HG02840 (cell line): ENCODE results near the gene EIF6.

Experiments
- ATAC-seq: cut with Tn5 transposase; IDR thresholded peaks from one replicate; pipeline ENCODE4 v1.9.1; 2021; ENCODE audit warnings: mild to moderate bottlenecking, moderate library complexity, moderate number of reproducible peaks; ENCODE audit not compliant: unreplicated experiment, low FRiP score

Gene EIF6

GRCh38 chr20:35314816-35315631 is 30.5 kb upstream of the EIF6 start:
- ATAC-seq, result no peak

- no peak for ATAC-seq
Observed at GRCh38 chr20:35312318-35312717, 27.7 kb upstream of the EIF6 start.

DNA sequence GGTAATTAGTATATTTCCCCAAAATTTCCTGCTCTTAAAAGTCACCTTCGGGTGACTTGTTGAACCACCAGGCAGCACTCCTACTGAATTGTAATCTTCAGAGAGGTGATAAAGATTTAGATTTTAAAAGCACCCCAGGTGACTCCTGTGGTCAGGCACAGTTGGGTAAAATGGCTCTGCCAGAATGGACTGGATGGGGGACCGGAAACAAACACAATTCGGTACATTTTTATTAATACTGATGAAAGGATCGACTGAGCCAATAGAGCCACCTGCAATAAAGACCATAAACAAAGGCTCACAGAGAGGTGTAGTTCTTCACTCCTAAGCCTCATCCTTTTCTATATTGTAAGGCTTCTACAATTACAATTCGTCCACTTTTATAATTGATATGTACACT is 27.2 kb upstream of the EIF6 start:
- ATAC-seq, result no peak

DNA sequence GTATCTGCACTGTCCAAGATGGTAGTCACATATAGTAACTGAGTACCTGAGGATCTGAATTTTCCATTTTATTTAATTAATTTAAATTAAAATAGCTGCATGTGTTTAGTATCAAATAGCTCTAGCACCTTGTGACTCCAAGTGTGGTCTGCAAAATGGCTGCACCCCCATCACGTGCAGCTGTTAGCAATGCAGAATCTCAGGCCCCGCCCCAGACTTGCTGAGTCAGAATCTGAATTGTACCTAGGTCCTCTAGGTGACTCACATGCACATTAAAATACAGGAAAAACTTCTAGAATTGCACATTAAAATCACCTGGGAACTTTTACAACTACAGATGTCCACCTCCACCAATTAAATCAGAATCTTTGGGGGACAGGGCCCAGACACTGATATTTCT is 26.8 kb upstream of the EIF6 start:
- no peak for ATAC-seq

DNA sequence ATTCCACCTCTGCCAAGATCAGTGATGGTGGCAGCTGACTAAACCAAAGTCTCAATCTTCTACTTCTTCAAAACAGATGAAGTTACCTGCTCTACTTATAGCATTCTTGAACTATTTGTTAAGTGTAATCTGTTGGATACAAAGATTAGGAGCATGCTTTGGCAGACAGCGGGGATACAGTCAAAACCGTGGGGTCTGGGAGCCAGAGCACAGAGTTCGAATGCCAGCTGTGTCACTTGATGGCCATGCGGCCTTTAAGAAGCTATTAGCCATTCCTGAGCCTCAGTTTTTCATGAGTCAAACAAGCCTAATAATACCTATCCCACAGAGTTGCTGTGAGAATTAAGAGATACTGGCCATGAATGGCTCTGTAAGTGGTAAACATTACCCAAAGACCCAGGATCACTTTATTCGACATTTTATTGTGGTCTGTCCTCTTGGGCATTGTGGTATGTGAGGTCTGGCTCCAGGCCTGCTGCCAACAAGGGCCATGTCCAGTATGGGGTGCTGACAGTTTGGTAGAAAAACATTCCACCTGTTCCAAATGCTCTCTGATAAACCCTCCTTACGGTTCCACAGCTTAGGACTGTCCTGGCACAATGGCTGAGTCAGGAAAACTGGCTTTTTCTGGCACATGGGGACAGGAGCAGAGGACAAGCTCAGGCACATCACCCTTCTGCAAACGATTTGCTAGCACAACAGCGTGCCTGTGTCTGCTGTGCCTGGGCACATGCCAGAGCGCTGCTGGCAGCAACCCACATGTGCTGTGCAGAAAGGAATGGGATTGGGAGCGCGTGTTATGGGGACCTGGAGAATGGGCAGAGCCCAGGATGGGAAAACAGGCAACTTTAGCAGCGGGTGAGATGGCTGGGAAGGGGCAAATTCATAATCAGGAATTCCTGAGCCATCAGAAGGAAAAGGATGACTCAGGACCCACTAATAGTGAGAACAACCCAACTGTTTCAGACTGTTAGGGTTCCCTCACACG is 23.4 kb upstream of the EIF6 start:
- no peak for ATAC-seq

GRCh38 chr20:35306931-35307517 is 22.5 kb upstream of the EIF6 start:
- ATAC-seq, result no peak

GRCh38 chr20:35305682-35306556 is 21.3 kb upstream of the EIF6 start:
- no peak for ATAC-seq

DNA sequence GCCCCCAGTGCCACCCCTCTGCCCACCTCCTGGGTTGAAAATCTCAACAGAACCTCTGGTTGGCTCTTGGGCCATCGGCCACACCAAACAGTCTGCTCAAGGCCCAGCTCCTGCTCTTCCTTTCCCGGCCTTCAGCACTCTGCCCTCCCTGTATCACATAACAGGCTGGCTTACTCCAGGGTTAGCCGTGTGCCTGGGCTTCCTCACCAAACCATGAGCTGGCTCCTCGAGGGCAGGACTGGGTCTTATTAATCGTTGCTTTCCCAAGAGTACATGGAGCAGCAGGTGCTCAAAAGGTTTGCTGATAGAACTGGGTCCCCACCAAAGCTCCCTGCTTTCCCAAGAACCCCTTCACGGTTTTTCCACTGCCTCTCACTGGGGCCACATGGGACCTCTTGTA is 20.4 kb upstream of the EIF6 start:
- no peak for ATAC-seq

DNA sequence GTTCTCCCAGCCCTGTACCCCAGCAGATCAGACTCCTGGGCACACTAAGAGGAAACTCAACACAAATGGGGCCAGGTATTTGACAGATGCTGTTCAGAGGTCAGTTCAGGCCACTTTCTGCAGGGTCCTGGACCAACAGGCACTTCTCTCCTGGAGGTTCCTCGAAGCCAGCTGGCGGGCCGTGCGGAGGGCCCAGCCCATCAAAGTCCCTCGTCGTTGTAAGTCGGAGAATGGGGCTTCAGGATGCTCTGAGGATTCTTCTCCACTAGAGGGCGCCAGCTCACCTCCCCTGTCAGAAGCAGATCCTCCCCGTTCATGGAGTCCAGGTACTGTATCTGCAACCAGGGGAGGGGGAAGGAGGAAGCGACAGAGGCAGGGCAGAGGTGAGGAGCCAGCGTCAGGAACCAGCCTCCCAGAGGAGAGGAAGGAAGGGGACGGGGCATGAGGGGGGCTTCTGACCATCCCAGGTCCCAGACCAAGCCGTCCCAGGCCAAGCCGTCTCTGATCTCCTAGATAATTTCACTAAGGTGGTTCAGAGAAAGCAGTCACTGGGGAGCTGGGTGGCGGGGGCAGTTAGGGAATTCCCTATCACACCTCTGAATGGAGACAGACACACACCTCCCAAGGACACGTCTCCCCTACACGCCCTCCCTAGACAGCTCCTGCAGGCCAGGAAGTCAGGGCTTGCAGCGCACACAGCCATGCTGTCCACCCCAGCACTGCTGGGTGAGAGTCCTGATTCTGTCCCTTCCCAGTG is 19.3 kb upstream of the EIF6 start:
- no peak for ATAC-seq

DNA sequence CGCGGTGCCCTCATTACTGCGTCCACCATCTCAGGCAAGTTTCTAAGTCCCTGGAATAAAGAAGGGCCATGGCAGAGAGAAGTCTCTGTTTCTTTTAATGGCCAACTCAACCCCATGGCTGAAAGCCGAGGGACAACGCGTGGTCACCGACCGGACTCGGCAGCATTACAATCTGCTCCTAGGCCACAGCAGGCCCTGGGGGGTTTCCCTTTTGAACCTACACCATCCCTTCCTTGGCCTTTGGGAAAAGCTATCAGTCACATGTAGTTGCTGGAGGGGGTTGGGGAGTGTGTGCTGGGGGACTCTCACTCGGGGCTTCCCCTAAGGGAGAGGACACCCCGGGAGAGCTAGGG is 18.8 kb upstream of the EIF6 start:
- no peak for ATAC-seq

DNA sequence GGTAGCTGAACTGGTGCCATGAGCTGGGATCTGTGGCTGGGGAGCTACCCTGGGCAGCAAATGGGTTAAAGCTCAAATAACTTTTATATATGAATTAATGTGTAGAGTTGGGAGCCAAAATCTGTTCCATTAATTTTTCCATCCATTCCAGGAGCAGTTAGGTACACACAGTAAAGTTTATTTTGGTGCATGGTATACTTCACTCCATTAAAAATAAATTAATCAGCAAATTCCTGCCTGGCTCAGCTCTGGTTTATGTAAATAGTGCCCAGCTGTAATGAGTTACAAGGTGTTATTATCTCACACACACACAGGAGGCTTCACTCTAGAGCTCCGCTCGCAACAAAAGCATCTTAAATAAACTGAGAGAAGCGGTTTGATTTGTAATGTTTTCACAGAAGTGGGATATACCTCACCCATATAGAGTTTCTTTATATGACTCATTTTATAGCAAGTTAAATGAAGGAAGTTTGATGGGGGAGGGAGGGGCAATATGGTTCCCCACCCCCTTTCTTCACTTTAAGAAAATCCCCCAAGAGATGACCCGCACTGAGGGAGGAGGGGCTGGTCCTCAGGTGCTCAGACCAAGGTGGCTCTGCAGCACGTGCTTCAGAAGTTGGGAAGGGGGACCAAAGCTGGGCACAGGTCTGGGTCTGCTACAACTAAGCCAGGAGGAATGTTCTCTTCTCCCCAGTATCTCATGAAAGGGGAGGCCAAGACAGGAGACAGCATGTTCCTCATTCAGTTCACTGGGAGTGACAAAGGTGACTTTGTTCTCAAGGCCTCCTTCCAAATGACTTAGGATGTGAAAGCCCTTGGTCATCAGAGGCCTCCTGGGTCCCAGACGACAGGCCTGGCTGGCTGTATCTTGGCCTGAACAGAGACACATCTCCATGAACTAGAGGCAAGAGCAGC is 18.1 kb upstream of the EIF6 start:
- ATAC-seq, result no peak

DNA sequence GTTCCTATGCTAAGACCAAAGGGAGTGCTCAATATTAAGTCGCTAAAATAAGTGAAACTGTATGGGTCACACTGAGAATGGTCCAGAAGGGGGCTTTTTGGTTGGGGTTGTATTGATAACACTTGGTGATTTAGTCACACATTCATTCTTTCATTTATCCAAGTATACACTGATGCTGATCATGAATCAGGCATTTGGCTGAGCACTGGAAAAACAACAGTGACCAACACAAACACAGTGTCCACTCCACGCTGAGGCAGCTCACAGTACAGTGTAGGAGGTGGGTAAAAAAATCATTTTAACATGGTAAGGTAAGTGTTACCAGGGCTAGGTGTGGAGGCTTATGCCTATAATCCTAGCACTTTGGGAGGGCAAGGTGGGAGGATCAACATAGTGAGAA is 16.9 kb upstream of the EIF6 start:
- ATAC-seq, result no peak

DNA sequence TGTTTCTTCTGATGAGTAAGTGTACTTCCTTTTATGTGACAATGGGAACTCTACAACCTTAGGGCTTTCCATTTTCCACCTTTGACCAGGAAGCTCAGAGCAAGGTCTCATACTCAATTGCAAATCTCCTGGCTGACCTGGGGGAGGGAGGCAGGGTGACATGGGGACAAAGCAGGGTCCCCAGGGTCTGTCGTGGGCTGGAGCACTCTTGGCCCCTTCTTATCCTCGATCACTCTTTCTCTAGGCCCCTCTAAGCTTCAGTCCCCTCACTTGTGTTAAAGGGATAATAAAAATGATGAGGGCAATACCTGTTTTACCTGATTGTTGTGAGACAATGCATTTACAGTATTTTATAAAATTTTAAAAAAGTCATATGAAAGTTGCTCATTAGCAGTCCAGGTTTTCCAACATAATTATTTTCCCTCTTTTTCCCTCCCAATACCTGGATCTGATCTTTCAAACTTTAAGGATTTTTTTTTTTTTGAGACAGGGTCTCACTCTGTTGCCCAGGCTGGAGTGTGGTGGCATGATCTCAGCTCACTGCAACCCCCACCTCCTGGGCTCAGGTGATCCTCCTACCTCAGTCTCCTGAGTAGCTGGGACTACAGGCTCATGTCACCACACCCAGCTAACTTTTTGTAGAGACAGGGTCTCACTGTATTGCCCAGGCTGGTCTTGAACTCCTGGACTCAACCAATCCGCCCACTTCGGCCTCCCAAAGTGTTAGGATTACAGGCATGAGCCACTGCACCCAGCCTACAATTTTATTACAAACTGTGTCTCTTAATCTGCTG is 16.1 kb upstream of the EIF6 start:
- no peak for ATAC-seq

DNA sequence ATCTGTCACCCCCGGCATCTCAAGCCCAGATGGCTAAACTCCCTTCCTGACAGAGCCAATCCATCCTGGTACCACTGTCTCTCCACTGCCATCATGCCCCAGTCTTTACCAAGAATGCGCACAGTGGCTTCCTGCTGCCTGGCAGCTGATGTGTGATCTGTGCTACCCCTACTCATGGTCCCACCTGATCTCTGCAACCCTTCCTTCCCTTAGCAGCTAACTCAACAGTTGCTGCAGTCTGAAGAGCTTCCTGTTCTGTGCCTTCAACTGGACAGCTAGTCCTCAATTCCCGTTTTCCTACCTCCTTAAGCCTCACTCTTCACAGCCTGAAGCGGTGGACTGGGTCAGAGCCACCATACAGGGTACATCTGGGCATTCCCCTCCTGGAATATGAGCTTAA is 15.2 kb upstream of the EIF6 start:
- ATAC-seq, result no peak

- no peak for ATAC-seq
Observed at GRCh38 chr20:35298264-35298663, 13.7 kb upstream of the EIF6 start.

GRCh38 chr20:35297740-35298139 is 13.2 kb upstream of the EIF6 start:
- ATAC-seq, result no peak

DNA sequence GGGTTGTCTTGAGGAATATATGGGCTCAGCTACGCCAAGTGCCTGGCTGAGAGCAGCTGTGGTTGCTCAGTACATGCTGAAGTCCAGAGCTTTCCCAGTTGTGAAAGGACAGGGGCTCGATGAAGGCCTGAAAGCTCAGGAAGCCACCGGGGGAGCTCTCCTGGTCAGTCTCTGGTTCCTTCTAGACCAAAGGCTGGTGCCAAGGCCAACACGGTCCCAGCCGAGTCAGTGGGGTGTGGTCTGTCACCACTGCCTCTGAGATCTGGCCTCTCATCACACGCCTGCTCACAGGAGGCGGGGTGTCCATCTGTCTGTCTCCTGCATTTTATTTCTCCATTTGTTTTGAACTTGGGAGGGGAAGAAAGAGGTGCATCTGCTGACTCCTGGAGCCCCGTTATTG is 12.6 kb upstream of the EIF6 start:
- ATAC-seq, result no peak

GRCh38 chr20:35296101-35296554 is 11.6 kb upstream of the EIF6 start:
- no peak for ATAC-seq
